ENCODE data around the gene TSEN54. TPM values are rescaled to one million over a fixed set of nuclear protein-coding genes. Genes with fewer than 3 reads are reported as not detected.

The TSEN54 gene
- 8.8 and 12.1 TPM in 2 replicates for total RNA-seq

DNA sequence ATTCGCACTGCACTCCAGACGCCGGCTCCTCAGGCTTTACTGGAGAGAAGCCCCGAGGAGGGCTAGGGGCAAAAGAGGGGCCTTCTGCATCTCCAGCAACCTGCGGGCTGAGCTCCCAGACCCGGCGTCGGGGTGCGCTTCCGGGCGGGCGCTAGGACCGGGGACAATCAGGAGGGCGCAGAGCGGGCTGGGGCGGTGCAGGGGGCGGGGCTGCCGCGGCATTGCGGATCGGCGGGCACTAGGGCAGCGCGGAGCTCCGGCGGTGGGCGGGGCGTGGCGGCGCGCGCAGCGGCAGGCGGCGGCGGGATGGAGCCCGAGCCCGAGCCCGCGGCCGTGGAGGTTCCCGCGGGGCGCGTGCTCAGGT is at the start of gene TSEN54:
Gene TSEN54 (plus strand): TSS at position 274 of the 364 bp plus-strand sequence. CDS start 33 bp downstream, at position 307.

DNA sequence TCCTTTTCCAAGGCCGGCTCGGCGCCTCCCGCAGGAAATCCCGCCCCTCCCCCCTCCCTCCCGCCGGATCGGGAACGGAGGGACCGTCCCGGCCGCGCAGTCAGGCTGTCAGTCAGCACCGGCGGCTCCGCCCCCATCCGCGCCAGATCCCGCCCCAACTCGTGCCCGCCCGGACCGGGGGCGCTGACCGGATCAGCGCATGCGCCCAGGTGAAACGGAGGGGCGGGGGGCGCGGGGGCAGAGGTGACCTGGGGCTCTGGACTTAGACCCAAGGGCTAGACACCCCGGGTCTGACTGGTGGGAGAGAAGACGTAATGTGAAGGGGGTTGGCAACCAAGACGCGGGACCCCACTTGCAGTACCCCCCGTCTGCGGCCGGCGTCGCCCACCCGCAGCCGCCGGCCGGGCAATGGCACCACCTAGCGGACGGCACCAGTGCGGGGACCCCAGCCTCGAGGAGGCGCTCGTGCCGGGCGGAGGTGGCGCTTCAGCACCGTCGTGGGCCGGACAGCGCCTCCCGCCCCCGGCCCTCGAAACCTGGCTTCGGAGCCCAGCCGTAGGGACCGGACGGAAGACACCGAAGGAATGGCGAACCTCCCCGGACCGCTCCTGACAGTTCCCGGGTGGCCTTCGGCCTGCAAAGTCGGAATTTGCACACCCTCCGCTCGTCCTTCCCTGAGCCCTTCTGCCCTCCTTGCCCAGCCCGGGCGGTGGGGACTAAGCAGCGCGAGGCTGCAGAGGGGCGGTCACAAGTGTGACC is 653 bp upstream of the TSEN54 start, which contains the start of gene CASKIN2:
Gene CASKIN2 (minus strand): TSS at position 42 of the 759 bp plus-strand sequence. CDS start 1,733 bp downstream, outside the sequence.

DNA sequence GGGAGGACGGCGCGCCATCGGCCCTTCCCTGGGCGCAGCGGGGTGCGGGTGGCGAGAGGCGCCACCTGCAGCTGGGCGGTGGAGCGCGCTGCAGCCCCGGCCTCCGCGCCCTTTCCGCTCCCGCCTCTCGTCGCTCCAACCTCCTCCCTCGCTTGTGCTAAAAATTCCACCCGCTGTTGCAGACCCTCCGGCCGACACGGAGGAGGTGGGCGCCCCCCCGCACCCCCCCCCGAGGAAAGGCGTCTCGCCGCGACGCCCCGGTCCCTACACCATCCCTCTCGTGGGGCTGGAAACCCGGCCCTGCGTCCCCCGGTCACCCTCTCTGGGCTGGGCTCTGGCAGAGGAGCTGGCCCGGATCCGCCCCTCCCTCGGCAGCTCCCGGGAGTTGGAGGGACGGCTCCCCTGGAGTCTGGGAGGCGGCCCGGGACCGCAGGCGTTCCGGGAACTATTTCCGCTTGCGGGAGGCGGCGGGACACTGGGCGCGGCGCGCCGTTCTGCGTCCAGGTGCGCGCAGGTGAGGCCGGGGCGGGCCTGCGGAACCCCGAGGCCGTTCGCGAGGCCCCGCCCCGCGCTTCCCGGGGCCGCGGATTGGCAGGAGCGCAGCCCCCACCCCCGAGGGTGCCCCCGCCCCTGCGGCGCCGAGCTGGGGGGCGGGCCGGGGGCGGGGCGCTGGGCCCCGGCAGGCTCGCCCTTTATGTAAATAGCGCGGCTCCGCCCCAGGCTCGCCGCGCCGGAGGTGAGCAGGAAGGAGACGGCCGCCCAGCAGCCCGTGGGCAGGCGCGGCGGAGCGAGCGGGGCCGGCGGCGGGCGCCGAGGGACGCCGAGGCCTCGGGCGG is 8.9 kb downstream of the TSEN54 start, which contains the start of gene LLGL2:
Gene LLGL2 (plus strand): TSS at position 728 of the 836 bp plus-strand sequence. CDS start 17,730 bp downstream, outside the sequence.

Other genes starting within 250 kb of the TSEN54 start
- 3.3 and 4.7 TPM in 2 replicates for gene MIF4GD, start 245.3 kb upstream of the TSEN54 start, total RNA-seq
- 7.0 and 20.7 TPM in 2 replicates for gene SLC25A19, start 227.1 kb upstream of the TSEN54 start, total RNA-seq
- gene GRB2, start 110.8 kb upstream of the TSEN54 start, total RNA-seq = 57.7 and 75.1 TPM in 2 replicates
- 30.1 and 31.6 TPM in 2 replicates for gene TMEM94, start 59.9 kb upstream of the TSEN54 start, total RNA-seq
- 5.5 and 7.2 TPM in 2 replicates for gene CASKIN2, start 991 bp upstream of the TSEN54 start, total RNA-seq
- 0.20 TPM in 1 of 2 replicates, not detected in the other for gene LLGL2, start 9.2 kb downstream of the TSEN54 start, total RNA-seq
- 0.73 and 0.78 TPM in 2 replicates for gene MYO15B, start 71.3 kb downstream of the TSEN54 start, total RNA-seq
- gene SMIM5, start 116.9 kb downstream of the TSEN54 start, total RNA-seq = not detected in 2 replicates
- gene RECQL5, start 150.6 kb downstream of the TSEN54 start, total RNA-seq = 20.6 and 23.1 TPM in 2 replicates
- 51.0 and 51.4 TPM in 2 replicates for gene SAP30BP, start 150.8 kb downstream of the TSEN54 start, total RNA-seq
- gene ITGB4, start 204.9 kb downstream of the TSEN54 start, total RNA-seq = 0.20 TPM in 1 of 2 replicates, not detected in the other
- gene GALK1, start 248.7 kb downstream of the TSEN54 start, total RNA-seq = 48.3 and 71.7 TPM in 2 replicates